Common myeloid progenitor, CD34-positive (primary cell): ENCODE measurements around the gene FRK.

ENCODE experiments used
- CTCF ChIA-PET: fragments of 350-600 bp; sonication (Branson Sonifier 250); formaldehyde crosslinking; loops from one replicate; lab custom pipeline; 2021; ENCODE audit warnings: antibody characterized with exemption; lab: Charles Lee
- POLR2A ChIA-PET: fragments of 350-600 bp; sonication (Branson Sonifier 250); formaldehyde crosslinking; loops from one replicate; lab custom pipeline; 2021; ENCODE audit warnings: antibody characterized with exemption; lab: Charles Lee
- DNase-seq, 3 donors: peaks; one replicate each; pipeline versions ENCODE4 v3.0.0 to v3.0.0-alpha.2; 2013
- H3K27ac ChIP-seq, 2 experiments: 1 replicate in 1 of 2; 2 replicates in 1 of 2; pipeline ENCODE4 v1.7.0; 2013; ENCODE audit warnings: inconsistent platforms in 2 of 2, low read length in 2 of 2, mild to moderate bottlenecking in 2 of 2, low read depth in 1 of 2, moderate library complexity in 1 of 2; ENCODE audit not compliant: severe bottlenecking in 2 of 2, insufficient read depth in 1 of 2, poor library complexity in 1 of 2
- H3K27me3 ChIP-seq, 5 experiments: replicated peaks in 2 of 5; 1 replicate in 3 of 5; 2 replicates in 2 of 5; pipeline versions ENCODE4 v1.6.1 to v1.7.0; 2013; ENCODE audit warnings: low read length in 4 of 5, mild to moderate bottlenecking in 2 of 5, moderate library complexity in 2 of 5, inconsistent platforms in 1 of 5; ENCODE audit not compliant: insufficient read depth in 5 of 5, control insufficient read depth in 4 of 5
- H3K36me3 ChIP-seq, 4 experiments: 1 replicate in 2 of 4; 2 replicates in 2 of 4; pipeline versions ENCODE4 v1.6.1 to v1.7.0; 2013; ENCODE audit warnings: low read length in 3 of 4, control low read depth in 1 of 4, mild to moderate bottlenecking in 1 of 4; ENCODE audit not compliant: control insufficient read depth in 4 of 4, insufficient read depth in 4 of 4
- H3K4me1 ChIP-seq, 4 experiments: 1 replicate in 3 of 4; 2 replicates in 1 of 4; pipeline versions ENCODE4 v1.6.1 to v1.7.1; 2013; ENCODE audit warnings: low read length in 3 of 4, mild to moderate bottlenecking in 3 of 4, control low read depth in 1 of 4, inconsistent platforms in 1 of 4, moderate library complexity in 1 of 4; ENCODE audit not compliant: control insufficient read depth in 4 of 4, insufficient read depth in 4 of 4; ENCODE audit errors: control extremely low read depth in 1 of 4
- H3K4me3 ChIP-seq, 7 experiments: 1 replicate in 4 of 7; 2 replicates in 3 of 7; pipeline versions ENCODE4 v1.5.1 to v1.7.0; 2013; ENCODE audit warnings: mild to moderate bottlenecking in 7 of 7, low read length in 6 of 7, moderate library complexity in 6 of 7, inconsistent platforms in 2 of 7, low read depth in 2 of 7, control low read depth in 1 of 7; ENCODE audit not compliant: insufficient read depth in 4 of 7, control insufficient read depth in 1 of 7; ENCODE audit errors: extremely low read depth in 1 of 7
- H3K9me3 ChIP-seq, 5 experiments: 1 replicate in 4 of 5; 2 replicates in 1 of 5; pipeline versions ENCODE4 v1.6.1 to v1.7.1; 2013; ENCODE audit warnings: low read length in 4 of 5, mild to moderate bottlenecking in 2 of 5, inconsistent platforms in 1 of 5, low read depth in 1 of 5, moderate library complexity in 1 of 5; ENCODE audit not compliant: control insufficient read depth in 4 of 5, insufficient read depth in 2 of 5; ENCODE audit errors: control extremely low read depth in 1 of 5
- WGBS: methylation state at CpG from one replicate; pipeline ENCODE4 v1.1.5; 2013; ENCODE audit not compliant: insufficient coverage; 5-methylcytosine and 5-hydroxymethylcytosine counted together

The FRK gene

GRCh38 chr6:115997990-115998585, 62.6 kb downstream of the FRK start:
- H3K4me3 ChIP-seq: no peak overlapping the region
- POLR2A ChIA-PET: no interaction called here
- no peaks in the 10 kb centered on the region for H3K4me1 ChIP-seq
- 95% methylated on average over 5 of the region's 5 CpGs for WGBS
- CTCF ChIA-PET: no interaction called here
- H3K27ac ChIP-seq: no peak overlapping the region
- H3K27me3 ChIP-seq: no peaks in the 10 kb centered on the region
- no peaks in the 10 kb centered on the region for H3K36me3 ChIP-seq
- no peak for DNase-seq
- no peaks in the 10 kb centered on the region for H3K9me3 ChIP-seq

GRCh38 chr6:115986026-115986425, 74.7 kb downstream of the FRK start:
- ChIA-PET POLR2A (no interaction called here), CTCF (no interaction called here)
- Histone ChIP-seq H3K9me3 (peaks cover 0 to 1% (median 0%) of the 10 kb centered on the region in 5 experiments), H3K27ac (no peak overlapping the region), H3K36me3 (no peaks in the 10 kb centered on the region), H3K27me3 (no peaks in the 10 kb centered on the region), H3K4me1 (no peaks in the 10 kb centered on the region), H3K4me3 (no peak overlapping the region)
- DNase-seq: no peak
- 100% methylated on average over 1 of the region's 2 CpGs for WGBS

- Histone ChIP-seq H3K27ac (no peak overlapping the region), H3K4me3 (no peak overlapping the region), H3K36me3 (no peaks in the 10 kb centered on the region), H3K4me1 (no peaks in the 10 kb centered on the region), H3K27me3 (no peaks in the 10 kb centered on the region), H3K9me3 (no peaks in the 10 kb centered on the region)
- CTCF ChIA-PET: no interaction called here
- WGBS: no CpG with 5 or more reads among the region's 2 CpGs
- POLR2A ChIA-PET: no interaction called here
- DNase-seq: no peak
These were observed 75.9 kb downstream of the FRK start for GRCh38 chr6:115984809-115985208.

GRCh38 chr6:115983998-115984397, 76.7 kb downstream of the FRK start:
- ChIA-PET POLR2A (no interaction called here), CTCF (no interaction called here)
- no peaks in the 10 kb centered on the region for H3K27me3 ChIP-seq
- H3K4me3 ChIP-seq: no peak overlapping the region
- H3K36me3 ChIP-seq: no peaks in the 10 kb centered on the region
- WGBS: 89% methylated on average over 4 of the region's 4 CpGs
- no peaks in the 10 kb centered on the region for H3K9me3 ChIP-seq
- no peaks in the 10 kb centered on the region for H3K4me1 ChIP-seq
- no peak for DNase-seq
- no peak overlapping the region for H3K27ac ChIP-seq

GRCh38 chr6:115982453-115982852, 78.2 kb downstream of the FRK start:
- H3K4me3 ChIP-seq: no peak overlapping the region
- 100% methylated on average over 2 of the region's 2 CpGs for WGBS
- ChIA-PET POLR2A (no interaction called here), CTCF (no interaction called here)
- no peak for DNase-seq
- H3K27me3 ChIP-seq: no peaks in the 10 kb centered on the region
- no peaks in the 10 kb centered on the region for H3K36me3 ChIP-seq
- no peaks in the 10 kb centered on the region for H3K9me3 ChIP-seq
- H3K4me1 ChIP-seq: no peaks in the 10 kb centered on the region
- no peak overlapping the region for H3K27ac ChIP-seq

- no peaks in the 10 kb centered on the region for H3K36me3 ChIP-seq
- CTCF ChIA-PET: no interaction called here
- no CpG with 5 or more reads among the region's 2 CpGs for WGBS
- POLR2A ChIA-PET: no interaction called here
- H3K9me3 ChIP-seq: no peaks in the 10 kb centered on the region
- no peaks in the 10 kb centered on the region for H3K4me1 ChIP-seq
- H3K4me3 ChIP-seq: no peak overlapping the region
- no peak overlapping the region for H3K27ac ChIP-seq
- no peaks in the 10 kb centered on the region for H3K27me3 ChIP-seq
- no peak for DNase-seq
These were observed 83.5 kb downstream of the FRK start for GRCh38 chr6:115977220-115977619.

- Histone ChIP-seq H3K4me1 (no peaks in the 10 kb centered on the region), H3K36me3 (no peaks in the 10 kb centered on the region), H3K27ac (no peak overlapping the region), H3K9me3 (no peaks in the 10 kb centered on the region), H3K4me3 (no peak overlapping the region), H3K27me3 (no peaks in the 10 kb centered on the region)
- DNase-seq: no peak
- ChIA-PET CTCF (no interaction called here), POLR2A (no interaction called here)
- WGBS: no CpG with 5 or more reads among the region's 2 CpGs
These were observed 84.3 kb downstream of the FRK start for GRCh38 chr6:115976321-115976870.
